Fibroblast of peridontal ligament (primary cell): ENCODE results near the gene ALDH1B1.
"Not testable (repeated sequence)": the region's sequence is repeated elsewhere in the genome, so short reads cannot be mapped to it uniquely, and the experiment has no call there.

ENCODE experiments used
- DNase-seq: peaks from one replicate; pipeline ENCODE4 v3.0.0-alpha.2; 2010; ENCODE audit errors: extremely low read depth

ALDH1B1 gene

GRCh38 chr9:38387066-38387465 lies 5.4 kb upstream of the ALDH1B1 start:
- DNase-seq, result no peak

GRCh38 chr9:38387751-38388150 lies 4.8 kb upstream of the ALDH1B1 start:
- no peak for DNase-seq

- DNase-seq, result peak; percentile 42
Measured at GRCh38 chr9:38388283-38389223, 3.9 kb upstream of the ALDH1B1 start.

- DNase-seq, result peak; percentile 52
Measured at GRCh38 chr9:38389313-38389712, 3.2 kb upstream of the ALDH1B1 start.

GRCh38 chr9:38390442-38390841 lies 2.1 kb upstream of the ALDH1B1 start:
- DNase-seq, result no peak

- DNase-seq, result no peak
Measured at GRCh38 chr9:38390851-38391250, 1.7 kb upstream of the ALDH1B1 start.

GRCh38 chr9:38391278-38392118 lies 1.0 kb upstream of the ALDH1B1 start:
- no peak for DNase-seq

GRCh38 chr9:38393128-38393796 lies 760 bp downstream of the ALDH1B1 start:
- peak; percentile 10 for DNase-seq

- no peak for DNase-seq
Measured at GRCh38 chr9:38394416-38394815, 1.9 kb downstream of the ALDH1B1 start.

GRCh38 chr9:38395653-38396370 lies 3.3 kb downstream of the ALDH1B1 start:
- no peak for DNase-seq

- no peak for DNase-seq
Measured at GRCh38 chr9:38396371-38396671, 3.8 kb downstream of the ALDH1B1 start.

- not testable (repeated sequence) for DNase-seq
Measured at GRCh38 chr9:38399191-38399590, 6.7 kb downstream of the ALDH1B1 start.

- no peak for DNase-seq
Measured at GRCh38 chr9:38401994-38402393, 9.5 kb downstream of the ALDH1B1 start.

- no peak for DNase-seq
Measured at GRCh38 chr9:38404314-38404713, 11.8 kb downstream of the ALDH1B1 start.

GRCh38 chr9:38405785-38406184 lies 13.3 kb downstream of the ALDH1B1 start:
- no peak for DNase-seq

- no peak for DNase-seq
Measured at GRCh38 chr9:38406476-38407186, 14.1 kb downstream of the ALDH1B1 start.

GRCh38 chr9:38408719-38409118 lies 16.2 kb downstream of the ALDH1B1 start:
- no peak for DNase-seq

GRCh38 chr9:38412751-38413150 lies 20.2 kb downstream of the ALDH1B1 start:
- no peak for DNase-seq

GRCh38 chr9:38413283-38413682 lies 20.8 kb downstream of the ALDH1B1 start:
- DNase-seq, result no peak

- DNase-seq, result no peak
Measured at GRCh38 chr9:38414040-38414723, 21.7 kb downstream of the ALDH1B1 start.
